ENCODE data around the gene CNIH4. TPM values are rescaled to one million over a fixed set of nuclear protein-coding genes. Genes with fewer than 3 reads are reported as not detected.
A peak's percentile ranks its signal among the peaks of the same experiment; 100 is the strongest.
"Not testable (repeated sequence)": the region's sequence is repeated elsewhere in the genome, so short reads cannot be mapped to it uniquely, and the experiment has no call there.

The CNIH4 gene
- total RNA-seq, 3 donors from 2014 or later, result 53.3 to 60.5 (median 54.7) TPM

DNA sequence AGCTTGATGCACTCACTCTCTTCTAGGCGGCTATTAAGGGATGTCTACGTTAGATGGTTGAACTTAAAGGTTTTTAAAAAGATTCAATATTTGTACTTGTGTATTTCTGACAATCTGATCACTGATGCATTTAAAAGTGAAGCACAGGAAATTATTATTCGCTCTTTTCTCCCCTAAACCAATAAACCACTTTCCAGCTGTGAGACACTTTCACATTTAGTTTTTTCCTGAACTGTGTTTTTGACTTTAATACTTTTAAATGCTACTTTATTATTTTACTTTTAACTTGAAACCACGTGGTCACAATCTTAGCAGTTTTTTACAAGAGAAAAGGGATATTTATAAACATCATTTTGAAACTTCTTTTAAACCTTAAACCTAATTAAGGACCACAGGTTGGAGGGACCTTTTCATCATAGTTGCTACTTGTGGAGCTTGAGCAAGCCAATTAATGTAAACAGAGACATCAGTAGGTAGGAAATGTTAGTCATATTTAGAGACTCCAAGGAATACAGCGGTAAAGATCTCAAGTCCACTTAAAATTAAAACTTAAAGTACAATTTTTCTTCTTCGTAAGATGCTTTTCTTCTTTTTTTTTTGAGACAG is 68.7 kb downstream of the CNIH4 start:
- H3K4me1 ChIP-seq (ENCODE audit: low read depth), result no peaks in the 10 kb centered on the region
- H3K4me3 ChIP-seq, result no peak overlapping the region
- ATAC-seq, result no peak
- H3K9me3 ChIP-seq, result no peaks in the 10 kb centered on the region
- intact Hi-C loops (cut with DNase I, micrococcal nuclease), result no loop called here
- TF ChIP-seq, protein P1, sequence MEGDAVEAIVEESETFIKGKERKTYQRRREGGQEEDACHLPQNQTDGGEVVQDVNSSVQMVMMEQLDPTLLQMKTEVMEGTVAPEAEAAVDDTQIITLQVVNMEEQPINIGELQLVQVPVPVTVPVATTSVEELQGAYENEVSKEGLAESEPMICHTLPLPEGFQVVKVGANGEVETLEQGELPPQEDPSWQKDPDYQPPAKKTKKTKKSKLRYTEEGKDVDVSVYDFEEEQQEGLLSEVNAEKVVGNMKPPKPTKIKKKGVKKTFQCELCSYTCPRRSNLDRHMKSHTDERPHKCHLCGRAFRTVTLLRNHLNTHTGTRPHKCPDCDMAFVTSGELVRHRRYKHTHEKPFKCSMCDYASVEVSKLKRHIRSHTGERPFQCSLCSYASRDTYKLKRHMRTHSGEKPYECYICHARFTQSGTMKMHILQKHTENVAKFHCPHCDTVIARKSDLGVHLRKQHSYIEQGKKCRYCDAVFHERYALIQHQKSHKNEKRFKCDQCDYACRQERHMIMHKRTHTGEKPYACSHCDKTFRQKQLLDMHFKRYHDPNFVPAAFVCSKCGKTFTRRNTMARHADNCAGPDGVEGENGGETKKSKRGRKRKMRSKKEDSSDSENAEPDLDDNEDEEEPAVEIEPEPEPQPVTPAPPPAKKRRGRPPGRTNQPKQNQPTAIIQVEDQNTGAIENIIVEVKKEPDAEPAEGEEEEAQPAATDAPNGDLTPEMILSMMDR (IDR thresholded peaks at IDR 0.05), result no peak
- no peaks in the 10 kb centered on the region for H3K36me3 ChIP-seq (ENCODE audit: low read depth)
- DNase-seq, result no peak

- H3K9me3 ChIP-seq; DNase-seq; H3K4me1 ChIP-seq (ENCODE audit: low read depth); H3K4me3 ChIP-seq; intact Hi-C loops (cut with DNase I, micrococcal nuclease); ATAC-seq; H3K36me3 ChIP-seq (ENCODE audit: low read depth): not testable (repeated sequence)
Measured at GRCh38 chr1:224426869-224427268, 70.2 kb downstream of the CNIH4 start.

DNA sequence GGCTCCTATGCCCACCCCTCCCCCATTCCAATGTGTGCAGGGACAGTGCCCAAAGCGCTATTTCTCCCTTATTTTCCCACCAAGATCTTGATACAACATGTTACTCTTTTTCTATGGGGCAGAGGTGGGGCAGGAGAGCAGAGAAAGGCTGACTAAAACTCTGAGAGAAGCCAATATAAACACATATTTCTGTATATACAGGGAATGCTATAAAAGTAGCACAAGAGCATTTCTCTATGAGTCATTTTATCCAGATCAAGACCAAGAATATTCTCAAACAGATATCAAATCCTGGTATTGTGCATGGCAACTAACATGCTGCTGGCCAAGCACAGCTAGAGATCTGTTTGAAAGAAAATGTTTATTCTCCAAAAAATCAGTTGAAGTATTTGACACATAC is 70.7 kb downstream of the CNIH4 start:
- DNase-seq (no peak), ATAC-seq (peak; percentile 8)
- H3K4me1 ChIP-seq (ENCODE audit: low read depth), result peaks cover 8% of the 10 kb centered on the region
- intact Hi-C loops (cut with DNase I, micrococcal nuclease), result no loop called here
- H3K9me3 ChIP-seq, result no peaks in the 10 kb centered on the region
- H3K36me3 ChIP-seq (ENCODE audit: low read depth), result no peaks in the 10 kb centered on the region
- TF ChIP-seq, protein P1 (IDR thresholded peaks at IDR 0.05), result no peak
- H3K4me3 ChIP-seq, result no peak overlapping the region

DNA sequence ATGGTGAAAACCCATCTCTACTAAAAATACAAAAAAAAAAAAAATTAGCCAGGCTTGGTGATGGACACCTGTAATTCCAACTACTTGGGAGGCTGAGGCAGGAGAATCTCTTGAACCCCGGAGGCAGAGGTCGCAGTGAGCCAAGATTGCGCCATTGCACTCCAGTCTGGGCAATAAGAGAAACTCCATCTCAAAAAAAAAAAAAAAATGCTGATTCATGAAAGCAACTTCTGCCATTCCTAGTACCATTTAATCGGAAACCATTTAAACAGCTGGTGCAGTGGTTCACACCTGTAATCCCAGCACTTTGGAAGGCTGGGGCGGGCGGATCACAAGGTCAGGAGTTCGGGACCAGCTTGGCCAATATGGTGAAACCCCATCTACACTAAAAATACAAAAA is 72.0 kb downstream of the CNIH4 start:
- H3K36me3 ChIP-seq (ENCODE audit: low read depth); intact Hi-C loops (cut with DNase I, micrococcal nuclease); H3K4me3 ChIP-seq; H3K9me3 ChIP-seq; H3K4me1 ChIP-seq (ENCODE audit: low read depth); ATAC-seq; DNase-seq: not testable (repeated sequence)

Small RNAs within 50 kb of the gene (microRNA-seq; reads per million reads assigned to microRNA genes)
- 0.93 reads per million for gene MIR4742

Other genes with a start within 250 kb of the CNIH4 start
- 10 to 100 TPM; 31.5 to 35.0 (median 31.6) TPM for gene FBXO28, start 242.8 kb upstream of the CNIH4 start, total RNA-seq
- 10 to 100 TPM; 10.7 to 56.3 (median 22.7) TPM for gene DEGS1, start 173.6 kb upstream of the CNIH4 start, total RNA-seq
- gene NVL, start 26.7 kb upstream of the CNIH4 start, total RNA-seq, result 10 to 100 TPM; 32.2 to 45.6 (median 34.7) TPM
- gene WDR26, start 77.9 kb downstream of the CNIH4 start, total RNA-seq, result 10 to 100 TPM; 64.4 to 86.3 (median 67.4) TPM